Activated CD4-positive, alpha-beta T cell treated with anti-CD3 and anti-CD28 coated beads for 24 hours (primary cell): ENCODE data around the gene MRM3.
"Not testable (repeated sequence)": the region's sequence is repeated elsewhere in the genome, so short reads cannot be mapped to it uniquely, and the experiment has no call there.

Source experiments
- DNase-seq, 2 donors: peaks; one replicate each; pipeline ENCODE4 v3.0.0-alpha.2; 2020; ENCODE audit warnings: low read depth in 2 of 2

The MRM3 gene, protein sequence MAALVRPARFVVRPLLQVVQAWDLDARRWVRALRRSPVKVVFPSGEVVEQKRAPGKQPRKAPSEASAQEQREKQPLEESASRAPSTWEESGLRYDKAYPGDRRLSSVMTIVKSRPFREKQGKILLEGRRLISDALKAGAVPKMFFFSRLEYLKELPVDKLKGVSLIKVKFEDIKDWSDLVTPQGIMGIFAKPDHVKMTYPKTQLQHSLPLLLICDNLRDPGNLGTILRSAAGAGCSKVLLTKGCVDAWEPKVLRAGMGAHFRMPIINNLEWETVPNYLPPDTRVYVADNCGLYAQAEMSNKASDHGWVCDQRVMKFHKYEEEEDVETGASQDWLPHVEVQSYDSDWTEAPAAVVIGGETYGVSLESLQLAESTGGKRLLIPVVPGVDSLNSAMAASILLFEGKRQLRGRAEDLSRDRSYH

DNA sequence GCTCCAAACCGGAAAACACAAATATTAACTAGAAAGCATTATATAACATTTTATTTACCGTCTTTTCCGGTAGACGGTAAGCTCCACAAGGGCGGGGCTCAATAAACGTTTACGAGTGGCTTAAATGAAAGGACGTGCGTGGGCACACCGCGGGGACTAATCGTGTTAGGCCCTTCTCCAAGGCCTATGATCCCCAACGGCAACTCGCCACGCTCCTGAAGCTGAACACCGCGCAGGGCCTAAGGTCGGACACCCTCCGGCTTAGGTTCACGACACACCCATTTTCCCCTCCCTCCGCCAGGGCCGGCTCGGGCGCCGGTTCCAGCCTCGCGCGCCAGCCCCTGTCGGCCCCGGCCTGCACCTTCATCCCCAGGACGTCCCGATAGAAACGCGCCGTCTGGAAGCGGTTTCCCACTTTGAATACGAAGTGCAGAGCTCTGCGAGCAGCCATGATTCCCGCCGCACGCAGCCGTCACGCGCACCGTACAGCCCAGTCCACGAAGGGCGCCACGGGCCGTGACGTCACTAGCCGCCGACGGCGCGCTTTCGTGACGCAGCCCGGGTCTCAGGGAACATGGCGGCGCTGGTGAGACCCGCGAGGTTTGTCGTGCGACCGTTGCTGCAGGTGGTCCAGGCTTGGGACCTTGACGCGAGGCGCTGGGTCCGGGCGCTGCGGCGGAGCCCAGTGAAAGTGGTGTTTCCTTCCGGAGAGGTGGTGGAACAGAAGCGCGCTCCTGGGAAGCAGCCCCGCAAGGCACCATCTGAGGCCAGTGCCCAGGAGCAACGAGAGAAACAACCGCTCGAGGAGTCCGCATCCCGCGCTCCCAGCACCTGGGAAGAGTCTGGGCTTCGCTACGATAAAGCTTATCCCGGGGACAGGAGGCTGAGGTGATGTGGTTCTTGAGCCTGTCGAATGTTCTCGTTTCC lies at the start of gene MRM3, which contains the start of gene GLOD4:
Gene MRM3 (plus strand): TSS at position 549 of the 927 bp plus-strand sequence. CDS start 26 bp downstream, at position 575.
Gene GLOD4 (minus strand): TSS at position 476 of the 927 bp plus-strand sequence. CDS start 25 bp downstream, at position 451.
- peak; percentile 92 for DNase-seq

DNA sequence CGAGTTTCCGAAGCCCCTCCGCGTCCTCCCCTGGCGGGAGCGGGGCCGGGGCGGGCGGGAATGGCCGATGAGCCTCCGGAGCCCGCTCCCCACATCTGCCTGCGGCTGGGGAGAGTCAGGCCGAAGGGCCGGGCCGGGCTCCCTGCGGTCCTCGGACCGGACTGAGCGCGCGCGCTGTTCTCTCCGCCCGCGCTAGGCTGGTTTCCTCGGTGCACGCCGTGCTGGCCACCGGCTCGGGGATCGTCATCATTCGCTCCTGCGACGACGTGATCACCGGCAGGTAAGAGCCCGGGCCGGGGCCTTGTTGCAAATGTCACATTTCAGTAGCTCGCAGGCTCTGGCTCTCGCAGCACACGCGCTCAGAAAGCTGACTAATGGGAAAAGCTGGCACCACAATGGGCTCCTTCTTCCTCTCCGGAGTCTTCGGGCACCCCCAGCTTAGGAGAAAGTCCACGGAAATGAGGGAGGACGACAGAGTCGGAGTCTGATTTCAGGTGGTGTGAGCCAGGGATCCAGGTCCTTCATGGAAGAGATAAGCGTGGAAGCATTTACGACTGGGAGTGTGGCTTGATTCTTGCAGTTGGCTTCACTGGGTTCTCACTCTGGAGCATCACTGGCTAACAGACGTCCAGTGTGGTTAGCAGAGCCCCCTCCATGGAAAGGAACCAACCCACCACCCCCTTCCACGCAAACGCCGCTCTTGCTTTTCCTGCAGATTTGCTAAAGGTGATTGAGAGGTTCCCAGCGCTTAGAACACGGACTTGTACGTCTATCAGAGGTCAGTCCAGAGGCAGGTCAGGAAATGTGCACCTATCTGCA lies 49.0 kb upstream of the MRM3 start:
- peak in 1 of 2 donors; percentile 35 for DNase-seq

DNA sequence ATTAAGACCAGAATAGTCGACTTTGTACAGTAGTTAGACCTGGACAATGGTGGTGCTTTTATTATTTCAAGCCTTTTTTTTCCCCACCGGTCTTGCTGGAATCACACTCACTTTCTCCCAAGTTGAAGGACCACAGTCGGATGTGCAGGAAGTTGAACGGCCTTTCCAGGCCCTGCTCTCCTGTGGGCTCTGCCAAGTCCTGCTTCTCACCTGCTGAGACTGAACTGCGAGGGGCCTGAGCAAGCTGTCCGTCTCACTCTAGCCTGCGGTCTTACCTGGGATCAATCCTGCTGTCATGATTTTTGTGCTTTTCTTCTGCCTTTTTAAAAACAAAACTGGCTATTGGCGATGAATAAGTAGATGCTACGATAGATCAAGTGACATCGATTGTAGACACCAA lies 48.4 kb upstream of the MRM3 start:
- DNase-seq, result no peak

DNA sequence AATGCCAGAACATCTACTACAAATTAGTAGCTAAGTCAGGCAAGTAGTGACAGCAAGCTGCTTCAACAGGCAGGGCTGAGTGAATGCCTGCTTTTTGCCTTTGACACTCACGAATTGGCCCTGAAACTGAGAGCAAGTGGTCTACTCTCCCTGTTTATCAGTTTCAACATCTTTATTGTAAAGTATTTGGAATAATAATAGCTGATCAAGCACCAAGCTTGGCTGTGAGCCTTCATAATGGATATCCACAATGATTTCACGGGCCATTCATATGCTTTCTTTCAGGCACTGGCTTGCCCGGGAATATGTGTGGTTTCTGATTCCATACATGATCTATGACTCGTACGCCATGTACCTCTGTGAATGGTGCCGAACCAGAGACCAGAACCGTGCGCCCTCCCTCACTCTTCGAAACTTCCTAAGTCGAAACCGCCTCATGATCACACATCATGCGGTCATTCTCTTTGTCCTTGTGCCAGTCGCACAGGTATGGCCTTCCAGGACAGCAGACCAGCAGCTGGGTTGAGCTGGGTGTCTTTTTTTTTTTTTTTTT lies 44.5 kb upstream of the MRM3 start:
- no peak for DNase-seq

DNA sequence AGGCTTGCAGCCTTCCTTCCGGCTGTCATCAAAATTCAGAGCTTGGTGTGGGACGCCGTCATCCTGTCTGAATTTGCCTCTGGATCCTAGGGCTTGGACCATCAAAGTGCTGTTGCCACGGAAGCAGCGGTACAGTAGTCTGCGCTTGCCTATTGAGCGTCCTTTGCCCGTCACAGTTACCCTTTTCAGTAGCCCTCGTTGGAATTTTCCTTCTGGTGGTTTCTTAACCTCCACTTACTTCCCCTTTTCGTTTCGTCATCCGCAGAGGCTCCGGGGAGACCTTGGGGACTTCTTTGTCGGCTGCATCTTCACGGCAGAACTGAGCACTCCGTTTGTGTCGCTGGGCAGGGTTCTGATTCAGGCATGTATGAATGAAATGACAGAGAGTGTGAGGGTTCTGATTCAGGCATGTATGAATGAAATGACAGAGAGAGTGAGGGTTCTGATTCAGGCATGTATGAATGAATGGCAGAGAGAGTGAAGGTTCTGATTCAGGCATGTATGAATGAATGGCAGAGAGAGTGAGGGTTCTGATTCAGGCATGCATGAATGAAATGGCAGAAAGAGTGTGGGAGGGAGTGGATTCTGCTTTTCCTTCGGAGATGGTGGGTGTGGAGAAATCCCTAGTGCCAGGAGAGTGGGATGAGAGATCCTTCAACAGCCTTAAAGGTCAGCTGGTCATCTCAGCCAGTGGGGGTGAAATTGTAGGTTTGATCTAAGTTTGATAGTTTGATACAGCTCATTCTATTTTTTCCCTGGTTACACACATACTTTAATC lies 41.7 kb upstream of the MRM3 start:
- peak in 1 of 2 donors; percentile 9 for DNase-seq

DNA sequence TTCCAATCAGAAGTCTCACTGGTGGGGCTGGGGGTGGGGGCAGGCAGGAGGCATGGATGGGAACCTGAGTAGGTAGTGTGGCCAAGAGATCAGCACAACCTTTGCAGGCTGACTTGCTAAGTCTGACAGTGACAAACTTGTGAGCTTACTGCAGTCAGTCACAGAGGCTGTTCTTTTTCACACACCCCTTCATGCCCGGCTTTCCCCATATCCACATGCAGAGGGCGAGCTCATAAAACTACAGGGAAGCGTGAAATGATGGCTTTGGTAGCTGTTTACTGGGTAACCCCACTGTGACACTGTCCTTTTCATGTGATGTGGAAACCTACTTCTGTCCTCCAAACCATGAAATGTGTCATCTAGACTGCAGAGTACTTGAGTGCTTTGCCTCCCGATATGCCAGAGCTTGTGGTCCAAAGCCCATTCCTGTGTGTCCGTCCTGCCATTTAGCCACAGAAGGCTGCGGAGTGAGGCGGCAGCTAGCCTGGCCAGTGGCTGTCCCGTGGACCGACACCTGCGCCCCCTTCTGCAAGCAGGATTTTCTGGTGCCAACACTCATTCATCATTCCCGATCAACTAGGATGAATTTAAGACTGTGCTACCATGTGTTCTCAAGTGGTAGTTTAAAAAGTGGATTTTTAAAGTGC lies 39.9 kb upstream of the MRM3 start:
- DNase-seq, result no peak

DNA sequence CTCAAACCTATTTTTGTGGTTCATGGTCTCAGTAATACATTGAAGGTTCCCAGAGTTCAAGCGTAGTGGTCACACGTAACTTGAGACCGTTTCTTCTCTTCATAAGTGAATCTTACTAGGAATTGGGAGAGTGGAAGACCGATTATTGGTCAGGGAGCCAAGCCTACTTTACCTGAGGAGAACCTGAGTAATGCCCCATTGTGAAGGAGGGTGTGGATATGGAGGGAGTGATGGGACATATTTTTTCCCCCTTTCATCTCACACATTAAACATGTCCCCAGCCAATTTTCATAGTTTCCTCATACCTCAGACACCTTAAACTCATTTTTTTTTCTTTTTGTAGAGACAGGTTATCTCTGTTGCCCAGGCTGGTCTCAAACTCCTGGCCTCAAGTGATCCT lies 39.0 kb upstream of the MRM3 start:
- DNase-seq, result no peak

DNA sequence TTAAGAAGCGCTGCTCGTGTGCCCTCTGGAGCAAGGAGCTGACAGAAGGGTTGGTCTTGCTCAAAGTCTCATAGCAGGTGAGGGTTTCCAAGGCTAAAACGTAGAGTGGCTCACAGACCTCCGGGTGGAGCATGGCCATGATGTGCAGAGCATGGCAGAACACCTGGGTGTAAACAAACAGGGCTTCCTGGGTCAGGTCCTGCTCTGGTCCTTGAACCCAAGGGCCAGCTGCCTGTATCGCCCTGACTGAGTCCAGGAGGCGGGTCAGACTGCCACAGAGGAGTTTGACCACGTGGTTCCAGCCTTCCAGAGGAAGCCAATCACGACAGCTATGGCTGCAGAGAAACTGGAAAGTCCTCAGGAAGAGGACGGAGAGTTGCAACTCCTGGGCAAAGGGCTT lies 37.2 kb upstream of the MRM3 start:
- DNase-seq, result no peak

DNA sequence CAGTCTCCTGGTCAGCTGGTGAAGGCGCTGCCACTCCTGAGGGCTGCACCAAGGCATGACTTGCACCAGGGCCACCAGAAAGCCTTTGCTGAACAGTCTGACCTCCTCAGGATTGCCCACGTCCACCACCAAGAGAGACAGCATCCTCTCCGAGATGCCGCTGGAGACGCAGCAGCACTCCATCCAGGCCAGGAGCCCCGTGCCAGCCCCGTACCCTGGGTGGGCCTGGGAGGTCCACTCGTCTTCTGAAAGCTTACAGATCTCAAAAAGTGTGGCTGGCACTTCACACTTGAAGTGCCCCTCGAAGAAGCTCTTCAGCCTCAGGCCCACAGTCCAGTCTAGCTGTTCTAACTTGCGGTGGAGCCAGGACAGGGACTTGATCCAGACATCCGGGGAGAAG lies 36.7 kb upstream of the MRM3 start:
- DNase-seq, result no peak

DNA sequence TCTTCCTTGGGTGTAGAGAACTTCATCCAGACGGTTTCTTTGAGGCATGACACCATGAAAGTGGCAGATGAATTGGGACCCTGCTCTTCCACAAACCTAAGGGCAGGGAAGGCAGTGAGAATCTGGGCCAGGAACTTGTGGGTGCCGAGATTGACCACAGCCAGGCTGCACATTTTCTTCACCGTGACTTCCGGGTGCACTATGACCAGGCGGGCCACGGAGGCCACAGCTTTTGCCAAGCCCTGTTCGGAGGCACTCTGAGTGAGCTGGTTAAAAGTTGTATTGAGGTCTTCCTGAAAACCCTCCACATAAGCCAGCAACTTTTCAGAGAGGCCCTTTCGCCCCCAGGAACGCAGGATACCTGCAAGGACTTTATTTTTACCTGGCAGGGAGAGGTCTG lies 36.0 kb upstream of the MRM3 start:
- no peak for DNase-seq

DNA sequence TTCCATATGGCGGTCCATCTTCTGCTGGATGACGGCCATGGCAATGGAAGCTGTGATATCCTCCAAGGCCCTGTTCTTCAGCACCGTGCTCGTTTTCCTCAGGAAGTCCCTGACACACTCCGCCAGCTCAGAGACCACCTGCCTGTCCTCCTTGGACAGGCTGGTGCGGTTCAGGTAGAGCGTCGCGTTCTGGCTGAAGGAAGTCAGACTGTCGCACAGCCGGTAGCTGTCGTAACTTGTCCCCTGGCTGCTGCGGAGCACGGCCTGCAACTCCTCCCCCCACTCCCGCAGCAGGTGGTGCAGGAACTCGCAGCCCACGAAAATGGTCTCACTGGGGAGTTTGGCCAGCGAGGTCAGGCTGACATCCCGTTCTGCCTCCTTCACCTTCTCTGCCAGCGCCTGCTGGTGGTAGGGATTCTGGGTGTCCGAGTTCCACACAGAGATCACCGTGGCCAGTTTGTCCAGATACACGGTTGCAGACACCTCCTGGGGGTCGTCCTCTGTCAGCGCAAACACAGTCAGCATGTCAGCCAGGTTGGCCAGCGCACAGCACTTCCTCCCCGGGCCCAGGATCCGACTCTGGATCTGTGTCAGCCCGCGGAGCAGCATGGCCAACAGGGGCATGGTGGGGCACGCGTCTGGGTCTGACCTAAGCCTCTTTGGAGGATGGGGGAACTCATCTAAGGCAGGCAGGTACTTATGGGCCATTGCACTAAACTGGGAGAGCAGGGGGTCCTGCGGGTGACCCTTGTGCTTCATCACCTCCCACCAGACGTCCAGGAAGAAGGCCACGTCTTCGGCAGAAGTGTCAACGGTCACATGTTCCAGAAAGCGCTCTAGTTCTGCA lies 35.1 kb upstream of the MRM3 start:
- no peak for DNase-seq

DNA sequence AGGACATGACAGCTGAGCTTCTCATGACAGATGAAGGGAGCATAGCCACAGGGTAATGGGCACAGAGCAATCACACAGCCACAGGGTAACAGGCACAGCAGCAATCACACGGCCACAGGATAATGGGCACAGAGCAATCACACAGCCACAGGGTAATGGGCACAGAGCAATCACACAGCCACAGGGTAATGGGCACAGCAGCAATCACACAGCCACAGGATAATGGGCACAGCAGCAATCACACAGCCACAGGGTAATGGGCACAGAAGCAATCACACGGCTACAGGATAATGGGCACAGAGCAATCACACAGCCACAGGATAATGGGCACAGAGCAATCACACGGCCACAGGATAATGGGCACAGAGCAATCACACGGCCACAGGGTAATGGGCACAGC lies 33.5 kb upstream of the MRM3 start:
- DNase-seq, result not testable (repeated sequence)

DNA sequence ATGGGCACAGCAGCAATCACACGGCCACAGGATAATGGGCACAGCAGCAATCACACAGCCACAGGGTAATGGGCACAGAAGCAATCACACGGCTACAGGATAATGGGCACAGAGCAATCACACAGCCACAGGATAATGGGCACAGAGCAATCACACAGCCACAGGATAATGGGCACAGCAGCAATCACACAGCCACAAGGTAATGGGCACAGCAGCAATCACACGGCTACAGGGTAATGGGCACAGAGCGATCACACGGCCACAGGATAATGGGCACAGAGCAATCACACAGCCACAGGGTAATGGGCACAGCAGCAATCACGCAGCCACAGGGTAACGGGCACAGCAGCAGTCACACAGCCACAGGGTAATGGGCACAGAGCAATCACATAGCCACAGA lies 32.8 kb upstream of the MRM3 start:
- DNase-seq, result not testable (repeated sequence)

DNA sequence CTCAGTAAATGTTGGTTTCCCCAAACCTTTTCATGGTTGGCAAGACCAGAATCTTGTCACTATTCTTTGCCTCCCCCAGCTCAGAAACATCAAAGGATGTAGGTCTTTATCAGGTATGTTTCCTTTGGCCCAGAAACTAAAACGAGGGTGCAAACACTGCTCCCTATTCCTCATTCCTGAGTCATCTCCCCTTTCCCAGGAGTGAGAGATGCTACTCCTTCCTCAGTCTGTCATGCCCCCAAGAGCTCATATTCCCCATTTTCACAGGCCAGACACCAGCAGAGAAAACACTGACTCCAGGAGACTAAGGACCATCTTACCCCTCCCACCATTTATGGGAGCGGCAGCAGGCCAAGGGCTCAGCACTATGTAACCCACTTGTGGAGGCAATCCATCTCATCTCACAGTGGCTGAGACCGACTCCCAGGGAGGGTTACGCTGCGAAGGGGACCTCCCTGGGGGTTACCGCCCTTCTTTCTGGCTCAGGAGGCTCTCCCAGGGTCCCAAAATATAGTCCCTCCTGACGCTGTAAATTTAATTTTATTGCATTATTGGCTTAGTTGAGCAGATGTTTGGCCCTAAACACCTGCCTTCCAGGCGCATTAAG lies 31.6 kb upstream of the MRM3 start:
- DNase-seq, result no peak

DNA sequence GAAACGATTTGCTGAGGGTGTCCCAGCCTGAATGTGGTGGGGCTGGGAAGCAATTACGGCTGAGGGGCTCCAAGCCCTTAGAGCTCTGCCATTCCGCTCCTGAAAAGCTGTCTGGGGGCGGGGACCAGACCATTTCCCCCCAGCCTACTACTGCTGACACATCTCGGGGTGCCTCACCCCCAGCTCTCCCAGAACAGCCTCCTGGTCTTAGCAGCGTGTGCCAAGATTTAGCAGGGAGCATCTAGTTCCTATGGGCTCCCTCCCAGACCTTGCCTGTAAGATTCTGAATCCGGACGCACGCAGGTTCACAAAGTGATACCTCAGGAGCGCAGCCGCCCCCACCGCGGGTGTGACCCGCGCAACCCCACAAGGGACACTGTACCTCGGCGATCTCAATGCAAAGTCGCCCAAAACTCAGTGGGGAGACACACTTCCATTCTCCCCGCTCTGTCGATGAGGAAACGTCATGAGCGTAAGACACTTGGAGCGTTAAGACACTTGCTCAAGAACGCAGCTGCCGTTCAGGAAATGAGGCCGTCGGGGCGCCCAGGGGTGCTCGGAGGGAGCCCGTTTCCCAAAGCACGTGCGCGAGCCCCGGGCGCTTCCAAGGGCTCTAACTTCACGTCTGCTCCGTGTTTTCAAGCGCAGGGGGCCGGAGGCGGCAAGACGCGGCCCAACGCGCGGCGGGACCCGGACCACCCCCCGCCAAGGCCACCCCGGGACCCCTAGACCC lies 30.7 kb upstream of the MRM3 start:
- DNase-seq, result peak; percentile 10 to 15

DNA sequence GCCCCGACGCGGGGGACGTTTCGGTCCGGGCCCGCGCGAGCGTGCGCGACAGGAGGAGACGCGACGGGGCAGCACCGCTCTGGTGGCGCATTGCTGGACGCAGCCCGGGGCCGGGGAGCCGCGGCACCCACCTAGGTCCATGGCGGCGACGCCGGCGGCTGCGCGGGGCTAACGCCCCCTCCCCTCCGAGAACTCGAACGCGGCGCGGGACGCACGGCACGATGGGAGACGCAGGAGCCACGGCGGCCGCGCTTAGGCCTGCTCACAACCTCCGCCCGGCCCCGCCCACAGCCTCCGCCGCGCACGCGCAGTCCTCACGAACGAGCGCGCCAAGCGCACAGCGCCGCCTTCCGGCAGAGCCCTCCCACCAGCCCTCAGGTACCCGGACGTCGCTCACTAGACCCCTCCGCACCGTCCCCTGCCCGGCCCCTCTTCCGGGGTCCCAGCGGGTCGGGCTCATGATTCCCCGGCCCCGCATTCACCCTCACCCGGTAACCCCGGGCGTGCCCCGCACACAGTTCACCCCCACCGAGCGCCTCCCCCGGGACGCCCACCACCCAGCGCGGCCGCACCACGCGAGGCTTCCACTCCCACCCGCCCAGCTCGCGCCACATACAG lies 30.0 kb upstream of the MRM3 start, which contains the start of gene GEMIN4:
Gene GEMIN4 (minus strand): TSS at position 263 of the 618 bp plus-strand sequence. CDS start 122 bp downstream, at position 141.
- DNase-seq, result peak; percentile 98 to 99

DNA sequence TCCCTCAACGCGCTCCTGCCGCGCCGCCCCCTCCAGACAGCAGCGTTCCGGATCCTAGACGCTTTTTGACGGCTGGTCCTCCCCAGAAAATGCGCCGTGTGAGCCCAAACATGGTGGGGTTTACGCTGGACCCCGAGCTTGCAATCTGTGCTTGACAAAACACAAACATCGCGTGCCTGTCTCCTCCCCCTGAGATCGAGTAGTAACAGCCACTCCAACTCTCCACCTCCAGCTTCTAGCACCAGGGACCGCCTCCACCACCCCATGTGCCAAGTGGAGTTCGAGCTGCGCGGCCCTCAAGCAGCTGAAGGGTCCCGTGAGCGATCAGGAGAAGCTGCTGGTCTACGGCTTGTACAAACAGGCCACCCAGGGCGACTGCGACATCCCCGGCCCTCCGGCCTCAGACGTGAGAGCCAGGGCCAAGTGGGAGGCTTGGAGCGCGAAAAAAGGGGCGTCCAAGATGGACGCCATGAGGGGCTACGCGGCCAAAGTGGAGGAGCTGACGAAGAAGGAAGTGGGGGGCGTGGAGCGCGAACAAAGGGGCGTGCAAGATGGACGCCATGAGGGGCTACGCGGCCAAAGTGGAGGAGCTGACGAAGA lies 29.4 kb upstream of the MRM3 start:
- peak in 1 of 2 donors; percentile 19 for DNase-seq
